22Rv1 (cell line): ENCODE measurements around the gene LNPEP.

Source experiments
- H3K27ac ChIP-seq: fragments of 450-650 bp; 2 replicates; pipeline ENCODE4 v1.5.1; 2017
- ZFX ChIP-seq: fragments of 450-650 bp; IDR thresholded peaks from 2 replicates; pipeline ENCODE4 v1.6.1; 2017; ENCODE audit warnings: antibody characterized with exemption, borderline replicate concordance
- TF ChIP-seq, protein P1 (sequence below): fragments of 450-650 bp; IDR thresholded peaks from 2 replicates; pipeline ENCODE4 v1.5.1; 2017; ENCODE audit warnings: mild to moderate bottlenecking

Gene LNPEP

GRCh38 chr5:96936431-96937320 is 796 bp downstream of the LNPEP start:
- TF ChIP-seq, protein P1, sequence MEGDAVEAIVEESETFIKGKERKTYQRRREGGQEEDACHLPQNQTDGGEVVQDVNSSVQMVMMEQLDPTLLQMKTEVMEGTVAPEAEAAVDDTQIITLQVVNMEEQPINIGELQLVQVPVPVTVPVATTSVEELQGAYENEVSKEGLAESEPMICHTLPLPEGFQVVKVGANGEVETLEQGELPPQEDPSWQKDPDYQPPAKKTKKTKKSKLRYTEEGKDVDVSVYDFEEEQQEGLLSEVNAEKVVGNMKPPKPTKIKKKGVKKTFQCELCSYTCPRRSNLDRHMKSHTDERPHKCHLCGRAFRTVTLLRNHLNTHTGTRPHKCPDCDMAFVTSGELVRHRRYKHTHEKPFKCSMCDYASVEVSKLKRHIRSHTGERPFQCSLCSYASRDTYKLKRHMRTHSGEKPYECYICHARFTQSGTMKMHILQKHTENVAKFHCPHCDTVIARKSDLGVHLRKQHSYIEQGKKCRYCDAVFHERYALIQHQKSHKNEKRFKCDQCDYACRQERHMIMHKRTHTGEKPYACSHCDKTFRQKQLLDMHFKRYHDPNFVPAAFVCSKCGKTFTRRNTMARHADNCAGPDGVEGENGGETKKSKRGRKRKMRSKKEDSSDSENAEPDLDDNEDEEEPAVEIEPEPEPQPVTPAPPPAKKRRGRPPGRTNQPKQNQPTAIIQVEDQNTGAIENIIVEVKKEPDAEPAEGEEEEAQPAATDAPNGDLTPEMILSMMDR, result no peak
- TF ChIP-seq ZFX, result no peak
- H3K27ac ChIP-seq, result peak overlapping the region; percentile 95

- no peak overlapping the region for H3K27ac ChIP-seq
- TF ChIP-seq, protein P1, result no peak
- TF ChIP-seq ZFX, result no peak
These were observed 4.7 kb downstream of the LNPEP start for GRCh38 chr5:96940586-96940985.

DNA sequence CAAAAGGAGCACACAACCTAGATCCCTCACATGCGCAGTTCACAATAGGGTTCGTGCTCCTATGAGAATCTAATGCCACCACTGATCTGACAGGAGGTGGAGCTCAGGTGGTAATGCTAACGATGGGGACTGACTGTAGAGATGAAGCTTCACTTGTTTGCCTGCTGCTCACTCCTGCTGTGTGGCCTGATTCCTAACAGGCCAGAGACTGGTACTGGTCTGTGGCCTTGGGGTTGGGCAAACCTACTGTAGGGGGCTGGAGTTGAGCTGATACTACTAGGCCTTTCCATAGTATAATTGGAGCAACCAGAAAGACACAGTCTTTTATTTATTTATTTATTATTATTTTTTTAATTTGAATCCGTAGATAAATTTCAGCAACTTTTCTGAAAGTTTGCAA is 5.3 kb downstream of the LNPEP start:
- no peak overlapping the region for H3K27ac ChIP-seq
- no peak for TF ChIP-seq ZFX
- TF ChIP-seq, protein P1, result no peak

DNA sequence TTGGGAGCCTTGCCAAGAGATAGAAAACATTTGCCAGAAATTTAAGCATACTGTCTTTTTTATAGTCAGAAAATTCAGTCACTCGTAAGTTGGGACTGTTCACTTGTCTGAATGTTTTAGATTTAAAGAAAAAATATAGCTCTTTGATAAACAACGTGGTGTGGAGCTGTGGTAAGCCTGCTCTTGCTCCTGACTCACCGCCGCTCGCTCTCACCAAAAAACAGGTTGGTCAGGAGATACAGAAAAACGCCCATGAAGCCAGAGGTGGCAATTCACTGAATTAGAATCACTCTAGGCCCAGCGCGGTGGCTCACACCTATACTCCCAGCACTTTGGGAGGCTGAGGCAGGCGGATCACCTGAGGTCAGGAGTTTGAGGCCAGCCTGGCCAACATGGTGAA is 6.2 kb downstream of the LNPEP start:
- H3K27ac ChIP-seq, result no peak overlapping the region
- TF ChIP-seq, protein P1, result no peak
- no peak for TF ChIP-seq ZFX

GRCh38 chr5:96942911-96943310 is 7.0 kb downstream of the LNPEP start:
- TF ChIP-seq, protein P1, result no peak
- TF ChIP-seq ZFX, result no peak
- H3K27ac ChIP-seq, result no peak overlapping the region

DNA sequence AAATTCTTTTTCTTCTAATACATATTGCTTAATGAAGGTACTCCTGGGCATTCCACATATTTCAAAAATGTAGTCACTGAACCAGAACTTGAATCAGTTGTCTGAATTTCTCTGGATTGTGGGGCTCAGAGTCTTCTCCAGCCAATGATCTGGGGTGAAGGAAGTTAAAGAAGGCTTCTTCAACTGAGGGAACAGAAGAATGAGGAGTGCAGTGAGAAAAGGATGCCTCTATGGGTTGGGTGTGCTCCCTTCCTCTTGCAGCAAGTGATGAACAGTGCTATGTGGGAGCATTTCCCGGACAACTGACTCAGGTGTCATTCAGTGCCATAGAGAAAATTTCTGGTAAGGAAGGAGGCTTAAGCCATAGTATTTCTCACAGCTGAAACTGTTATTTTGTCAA is 7.9 kb downstream of the LNPEP start:
- H3K27ac ChIP-seq, result no peak overlapping the region
- TF ChIP-seq, protein P1, result no peak
- no peak for TF ChIP-seq ZFX

GRCh38 chr5:96945144-96945897 is 9.4 kb downstream of the LNPEP start:
- H3K27ac ChIP-seq, result no peak overlapping the region
- TF ChIP-seq, protein P1, result no peak
- TF ChIP-seq ZFX, result no peak
